HG03469 (cell line): ENCODE results near the gene ACTG1.
"Not testable (repeated sequence)": the region's sequence is repeated elsewhere in the genome, so short reads cannot be mapped to it uniquely, and the experiment has no call there.

Experiments used
- ATAC-seq: cut with Tn5 transposase; IDR thresholded peaks from one replicate; pipeline ENCODE4 v1.9.1; 2021; ENCODE audit warnings: mild to moderate bottlenecking, moderate library complexity, moderate number of reproducible peaks; ENCODE audit not compliant: unreplicated experiment

The ACTG1 gene

GRCh38 chr17:81533339-81534141 lies 20.9 kb upstream of the ACTG1 start:
- no peak for ATAC-seq

GRCh38 chr17:81532490-81533287 lies 20.1 kb upstream of the ACTG1 start:
- no peak for ATAC-seq

- ATAC-seq, result not testable (repeated sequence)
Measured at GRCh38 chr17:81531998-81532404, 19.4 kb upstream of the ACTG1 start.

- not testable (repeated sequence) for ATAC-seq
Measured at GRCh38 chr17:81531013-81531412, 18.4 kb upstream of the ACTG1 start.

- no peak for ATAC-seq
Measured at GRCh38 chr17:81529437-81529803, 16.8 kb upstream of the ACTG1 start.

- ATAC-seq, result no peak
Measured at GRCh38 chr17:81528651-81529436, 16.2 kb upstream of the ACTG1 start.

- ATAC-seq, result no peak
Measured at GRCh38 chr17:81528384-81528650, 15.7 kb upstream of the ACTG1 start.

GRCh38 chr17:81527591-81528383 lies 15.2 kb upstream of the ACTG1 start, which contains the start of gene FSCN2:
Gene FSCN2 (plus strand): TSS chr17:81528377. CDS start chr17:81528532, 155 bp downstream.
- no peak for ATAC-seq

- ATAC-seq, result no peak
Measured at GRCh38 chr17:81526662-81527571, 14.3 kb upstream of the ACTG1 start.

GRCh38 chr17:81524865-81525159 lies 12.2 kb upstream of the ACTG1 start:
- no peak for ATAC-seq

GRCh38 chr17:81524039-81524864 lies 11.7 kb upstream of the ACTG1 start:
- ATAC-seq, result no peak

- ATAC-seq, result no peak
Measured at GRCh38 chr17:81523402-81524038, 10.9 kb upstream of the ACTG1 start.

GRCh38 chr17:81522491-81523401 lies 10.1 kb upstream of the ACTG1 start:
- ATAC-seq, result no peak

GRCh38 chr17:81520021-81520901 lies 7.7 kb upstream of the ACTG1 start:
- no peak for ATAC-seq

GRCh38 chr17:81519284-81520020 lies 6.9 kb upstream of the ACTG1 start:
- ATAC-seq, result no peak

- ATAC-seq, result no peak
Measured at GRCh38 chr17:81518785-81519283, 6.2 kb upstream of the ACTG1 start.
